Left lung (tissue), 10 donors: ENCODE data around the gene ELANE. TPM values are rescaled to one million over a fixed set of nuclear protein-coding genes. Genes with fewer than 3 reads are reported as not detected.

ENCODE experiments used
- ATAC-seq: fragments of 200-7000 bp; cut with Tn5 transposase; one replicate; pipeline ENCODE4 v1.9.1; 2020; ENCODE audit warnings: moderate library complexity
- DNase-seq, 4 donors: peaks; one replicate each; pipeline ENCODE4 v3.0.0-alpha.2; 2013 to 2020
- H3K27ac ChIP-seq, 2 donors: fragments of 200-600 bp; sonication (generic) in 1 of 2; one replicate each; pipeline versions ENCODE4 v1.5.0 to v1.8.0; 2020 to 2021
- H3K27me3 ChIP-seq, 2 donors: fragments of 200-600 bp; sonication (generic) in 1 of 2; one replicate each; pipeline versions ENCODE4 v1.5.0 to v1.8.0; 2020 to 2021
- H3K36me3 ChIP-seq, 2 donors: fragments of 200-600 bp; sonication (generic) in 1 of 2; one replicate each; pipeline versions ENCODE4 v1.5.0 to v1.8.0; 2020 to 2021
- H3K4me1 ChIP-seq, 2 donors: fragments of 200-600 bp; one replicate each; pipeline ENCODE4 v1.8.0; 2021
- H3K4me3 ChIP-seq, 2 donors: fragments of 200-600 bp; sonication (generic) in 1 of 2; one replicate each; pipeline versions ENCODE4 v1.5.0 to v1.8.0; 2020 to 2021; ENCODE audit warnings: mild to moderate bottlenecking in 1 of 2
- H3K9me3 ChIP-seq, 2 donors: fragments of 200-600 bp; sonication (generic) in 1 of 2; one replicate each; pipeline versions ENCODE4 v1.5.0 to v1.8.0; 2020 to 2021
- CTCF ChIP-seq, 2 donors: fragments of 200-600 bp; sonication (generic) in 1 of 2; IDR thresholded peaks; one replicate each; pipeline versions ENCODE4 v1.5.0 to v1.8.0; 2021; ENCODE audit warnings: antibody characterized with exemption in 2 of 2
- intact Hi-C, 2 donors: fragments of 100-400 bp; cut with DNase I; formaldehyde crosslinking; loops; one replicate each; pipeline versions ENCODE4 v1.11.2 to v1.14.2; 2022
- polyA plus RNA-seq, 6 donors: library from polyadenylated mRNA; unstranded; fragments of 120-200 nt; gene quantifications; one replicate each; pipeline ENCODE4 v1.2.1, GENCODE V29; 2013; ENCODE audit not compliant: insufficient read length in 6 of 6
- total RNA-seq, 2 donors: library from RNA; stranded (reverse); fragmentation: NEBNext Ultra II Directional; extraction: Animal tissue kit (Norgen Biotek cat#: 25700); gene quantifications; one replicate each; pipeline ENCODE4 v1.2.1, GENCODE V29; 2021
- donor health status: DM: no; HTN: yes; CAD: no.
- donor health status: DM: no; HTN: no; CAD: no.

Gene ELANE
- total and polyA plus RNA-seq, 8 donors: 0.70 to 2.2 (median 1.2) TPM

GRCh38 chr19:868458-869244 lies 16.5 kb downstream of the ELANE start:
- peaks cover 0 to 46% of the 10 kb centered on the region in 2 donors for H3K36me3 ChIP-seq
- ATAC-seq: no peak
- H3K27me3 ChIP-seq: no peaks in the 10 kb centered on the region
- no peak for TF ChIP-seq CTCF (IDR thresholded peaks at IDR 0.05)
- H3K9me3 ChIP-seq: no peaks in the 10 kb centered on the region
- H3K4me1 ChIP-seq: peaks cover 0 to 32% of the 10 kb centered on the region in 2 donors
- no peak overlapping the region for H3K4me3 ChIP-seq
- intact Hi-C loops: no loop called here
- peak overlapping the region in 1 of 2 donors; percentile 78 for H3K27ac ChIP-seq
- no peak for DNase-seq

GRCh38 chr19:869245-870177 lies 17.4 kb downstream of the ELANE start:
- Histone ChIP-seq H3K4me3 (no peak overlapping the region), H3K27me3 (no peaks in the 10 kb centered on the region), H3K9me3 (no peaks in the 10 kb centered on the region), H3K27ac (peak overlapping the region; percentile 37 to 78), H3K36me3 (peaks cover 0 to 55% of the 10 kb centered on the region in 2 donors), H3K4me1 (peaks cover 0 to 25% of the 10 kb centered on the region in 2 donors)
- intact Hi-C loops: no loop called here
- DNase-seq (peak in 3 of 4 donors; percentile 80 to 91 (median 83)), ATAC-seq (peak; percentile 63)
- TF ChIP-seq CTCF (IDR thresholded peaks at IDR 0.05): no peak

GRCh38 chr19:870314-870713 lies 18.2 kb downstream of the ELANE start:
- Histone ChIP-seq H3K4me1 (peaks cover 0 to 25% of the 10 kb centered on the region in 2 donors), H3K9me3 (no peaks in the 10 kb centered on the region), H3K36me3 (peaks cover 0 to 63% of the 10 kb centered on the region in 2 donors), H3K27me3 (no peaks in the 10 kb centered on the region), H3K27ac (peak overlapping the region in 1 of 2 donors; percentile 78), H3K4me3 (no peak overlapping the region)
- ATAC-seq (no peak), DNase-seq (no peak)
- intact Hi-C loops: no loop called here
- no peak for TF ChIP-seq CTCF (IDR thresholded peaks at IDR 0.05)

GRCh38 chr19:870963-871401 lies 18.9 kb downstream of the ELANE start:
- H3K9me3 ChIP-seq: no peaks in the 10 kb centered on the region
- intact Hi-C loops: no loop called here
- H3K27ac ChIP-seq: peak overlapping the region in 1 of 2 donors; percentile 3
- peaks cover 0 to 25% of the 10 kb centered on the region in 2 donors for H3K4me1 ChIP-seq
- peaks cover 0 to 69% of the 10 kb centered on the region in 2 donors for H3K36me3 ChIP-seq
- peak in 2 of 4 donors; percentile 67 to 82 for DNase-seq
- ATAC-seq: no peak
- no peaks in the 10 kb centered on the region for H3K27me3 ChIP-seq
- TF ChIP-seq CTCF (IDR thresholded peaks at IDR 0.05): no peak
- H3K4me3 ChIP-seq: no peak overlapping the region
